Occipital lobe (tissue), 2 donors: Measurements from ENCODE around the gene TPST1. TPM values are rescaled to one million over a fixed set of nuclear protein-coding genes. Genes with fewer than 3 reads are reported as not detected.

Source experiments
- DNase-seq: peaks from one replicate; lab custom pipeline; 2025; lab: John Stamatoyannopoulos, UW
- total RNA-seq: library from RNA; depleted of rRNA; stranded (reverse); fragments of >200 nt; gene quantifications from one replicate; pipeline ENCODE4 v1.2.3, GENCODE V29; 2014

Gene TPST1
- total RNA-seq, 1 donor from 2014 or later, result 72.1 TPM

DNA sequence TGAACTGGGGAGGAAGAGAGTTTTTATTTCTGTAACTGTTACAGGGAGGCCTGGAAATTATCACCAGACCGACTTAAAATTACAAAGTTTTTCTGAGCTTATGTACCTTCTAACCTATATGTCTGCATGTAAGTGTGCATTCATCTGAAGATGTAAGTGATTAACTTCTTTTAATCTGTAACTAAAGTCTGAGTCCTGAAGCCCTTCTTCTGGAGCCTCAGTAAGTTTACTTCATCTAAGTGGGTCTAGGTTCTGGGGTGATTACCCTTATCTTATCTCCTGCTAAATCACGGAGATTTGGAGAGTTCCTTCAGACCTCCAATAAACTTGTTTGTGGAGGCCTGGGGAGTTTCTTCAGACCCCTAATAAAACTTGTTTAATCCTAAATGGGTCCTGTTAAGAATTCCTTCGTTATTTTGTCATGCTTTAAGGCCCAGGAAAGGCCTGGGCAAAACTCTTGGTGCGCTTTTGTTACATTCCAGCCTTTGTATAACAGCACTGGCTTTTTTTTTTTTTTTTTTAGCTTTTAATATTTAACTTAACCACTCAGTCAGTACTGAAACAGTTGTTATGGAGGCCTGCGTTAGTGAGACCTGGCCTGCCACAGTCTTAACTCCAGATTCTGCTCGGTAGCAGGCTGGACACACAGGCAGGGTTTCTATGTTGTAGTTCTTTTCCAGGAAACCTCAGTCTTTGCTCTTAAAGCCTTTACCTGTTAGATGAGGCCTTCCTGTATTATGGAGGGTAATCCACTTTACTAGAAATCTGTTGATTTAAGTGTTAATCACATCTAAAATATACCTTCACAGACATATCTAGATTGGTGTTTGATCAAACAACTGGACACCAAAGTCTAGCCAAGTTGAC lies 33.0 kb downstream of the TPST1 start:
- no peak for DNase-seq

DNA sequence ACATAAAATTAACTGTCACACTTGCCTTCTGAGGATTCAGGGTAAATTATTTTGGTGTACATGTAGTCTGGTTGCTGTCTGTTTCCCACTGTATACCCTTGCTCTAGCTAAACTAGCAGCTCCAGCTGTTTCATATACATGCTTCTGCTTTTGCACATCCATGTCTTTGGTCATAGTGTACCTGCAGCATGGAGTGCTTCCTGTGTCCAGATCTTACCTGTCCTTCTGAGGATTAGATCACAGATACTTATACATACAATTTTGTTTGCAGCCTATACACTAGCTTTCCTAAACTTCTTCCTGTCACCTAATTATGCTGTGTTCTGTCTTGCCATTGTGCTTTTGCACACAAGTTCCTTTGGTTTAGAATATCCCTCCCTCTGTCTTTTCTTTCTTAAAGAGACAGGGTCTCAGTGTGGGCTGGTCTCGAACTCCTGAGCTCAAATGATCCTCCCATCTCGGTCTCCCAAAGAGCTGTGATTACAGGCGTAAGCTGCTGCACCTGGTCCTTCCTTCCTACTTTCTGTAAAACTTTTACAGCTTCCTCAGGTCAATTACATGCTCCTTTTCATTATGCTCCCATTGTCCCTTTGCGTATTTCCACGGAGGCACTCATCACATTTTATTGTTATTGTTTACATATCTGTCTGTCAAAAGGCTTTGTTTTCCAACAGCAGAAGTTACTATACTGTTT lies 33.8 kb downstream of the TPST1 start:
- DNase-seq, result no peak

DNA sequence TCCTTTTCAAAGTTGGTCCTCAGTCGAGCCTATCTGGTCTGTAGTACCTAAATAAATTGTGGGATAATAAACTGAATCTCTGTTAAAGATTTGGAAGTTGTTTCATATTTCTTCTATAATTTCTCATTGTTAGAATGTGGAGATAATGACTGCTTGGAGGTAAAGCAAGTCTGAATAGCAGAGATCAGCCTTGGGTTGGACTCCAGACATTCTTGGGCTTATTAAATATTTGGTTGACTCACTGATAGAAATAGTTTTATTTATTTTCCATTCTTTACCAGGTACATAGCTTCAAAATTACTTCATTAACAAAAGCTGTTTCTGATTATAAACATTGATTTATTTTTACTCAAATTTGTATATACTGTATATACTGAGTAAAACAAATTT lies 34.3 kb downstream of the TPST1 start:
- DNase-seq, result no peak

DNA sequence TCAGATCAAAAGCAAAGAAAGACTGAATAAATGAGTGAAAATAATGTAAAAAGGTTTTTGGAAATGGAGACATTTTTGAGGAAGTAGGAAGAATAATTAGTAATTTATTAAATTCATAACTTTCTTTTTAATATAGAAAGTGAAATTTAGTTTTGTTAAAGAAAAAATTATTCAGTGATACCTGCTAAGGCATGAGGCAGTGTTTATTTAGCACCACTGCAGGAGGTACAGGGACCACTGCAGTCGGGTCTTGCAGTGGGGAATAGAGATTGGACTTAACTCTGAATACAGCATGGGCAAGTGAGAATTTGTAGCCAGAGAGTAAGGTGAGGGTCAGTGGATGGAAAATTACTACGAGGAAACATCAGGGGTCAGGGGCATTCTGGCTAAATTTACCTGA lies 39.9 kb downstream of the TPST1 start:
- DNase-seq, result no peak

DNA sequence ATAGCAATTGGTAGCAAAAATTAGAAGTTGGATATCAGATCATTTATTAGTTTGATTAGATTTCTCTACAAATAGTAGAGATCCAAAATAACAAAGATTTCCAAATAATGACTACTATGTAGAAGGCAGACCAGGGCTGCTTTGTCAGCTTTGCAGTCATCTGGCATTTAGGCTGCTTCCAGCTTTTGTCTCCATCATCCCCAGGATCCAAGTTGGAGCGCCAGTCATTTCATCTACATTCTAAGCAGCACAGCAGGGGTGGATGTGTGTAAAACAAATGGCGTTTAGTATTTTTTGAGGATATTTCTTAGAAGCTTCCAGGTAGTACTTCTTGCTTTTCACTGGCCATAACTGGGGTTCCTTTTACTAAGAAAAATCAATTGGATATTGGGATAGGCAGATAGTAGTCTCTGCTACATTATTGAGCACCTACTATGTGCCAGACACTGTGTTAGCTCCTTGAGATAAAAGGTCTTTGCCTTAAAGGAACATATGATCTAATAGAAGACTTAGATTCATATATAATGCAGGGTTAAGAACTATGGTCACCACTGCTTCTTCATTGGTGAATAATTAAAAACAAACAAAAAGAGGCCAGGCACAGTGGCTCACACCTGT lies 41.5 kb downstream of the TPST1 start:
- DNase-seq, result no peak

DNA sequence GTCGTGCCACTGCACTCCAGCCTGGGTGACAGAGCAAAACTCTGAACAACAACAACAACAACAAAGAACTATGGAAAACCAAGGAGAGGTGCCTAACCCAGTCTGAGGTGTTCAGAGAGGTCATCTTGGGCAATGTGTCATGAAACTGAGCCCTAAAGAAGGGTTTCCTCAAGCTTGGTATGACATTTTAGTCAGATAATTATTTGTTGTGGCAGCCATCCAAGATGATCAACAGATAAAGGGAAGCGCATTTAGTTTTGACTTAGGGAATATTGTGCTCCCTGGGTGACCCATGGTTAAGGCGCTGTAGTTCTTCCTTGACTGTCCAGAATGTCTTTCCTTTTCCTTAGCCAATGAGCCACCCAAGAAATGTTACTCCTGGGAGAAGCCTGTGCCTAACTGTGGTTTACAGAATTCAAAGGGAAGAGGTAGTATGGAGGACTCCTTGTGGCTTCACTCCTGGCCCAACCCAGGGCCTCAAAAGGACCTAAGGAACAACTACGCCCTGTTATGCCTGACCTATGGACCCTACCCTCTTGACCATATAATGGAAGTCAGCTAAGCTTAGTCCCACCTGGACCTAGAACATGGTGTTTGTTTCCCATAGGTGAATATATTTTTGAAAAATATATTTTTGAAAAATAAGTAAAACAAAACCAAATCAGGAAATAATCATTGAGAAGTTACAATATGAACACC lies 42.4 kb downstream of the TPST1 start:
- no peak for DNase-seq

DNA sequence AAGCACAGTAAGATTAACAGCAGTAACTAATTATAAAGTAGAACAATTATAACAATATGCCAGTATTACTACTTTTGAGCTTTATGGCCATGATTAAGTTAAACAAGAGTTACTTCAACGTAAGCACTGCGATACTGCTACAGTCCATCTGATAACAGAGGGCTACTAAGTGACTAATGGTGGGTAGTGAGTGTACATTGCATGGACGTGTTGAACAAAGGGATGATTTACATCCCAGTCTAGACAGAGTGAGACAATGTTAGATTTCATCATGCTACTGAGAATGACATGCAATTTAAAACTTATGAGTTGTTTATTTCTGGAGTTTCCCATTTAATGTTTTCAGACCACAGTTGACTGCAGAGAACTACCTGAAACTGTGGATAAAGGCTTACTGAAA lies 45.6 kb downstream of the TPST1 start:
- no peak for DNase-seq

DNA sequence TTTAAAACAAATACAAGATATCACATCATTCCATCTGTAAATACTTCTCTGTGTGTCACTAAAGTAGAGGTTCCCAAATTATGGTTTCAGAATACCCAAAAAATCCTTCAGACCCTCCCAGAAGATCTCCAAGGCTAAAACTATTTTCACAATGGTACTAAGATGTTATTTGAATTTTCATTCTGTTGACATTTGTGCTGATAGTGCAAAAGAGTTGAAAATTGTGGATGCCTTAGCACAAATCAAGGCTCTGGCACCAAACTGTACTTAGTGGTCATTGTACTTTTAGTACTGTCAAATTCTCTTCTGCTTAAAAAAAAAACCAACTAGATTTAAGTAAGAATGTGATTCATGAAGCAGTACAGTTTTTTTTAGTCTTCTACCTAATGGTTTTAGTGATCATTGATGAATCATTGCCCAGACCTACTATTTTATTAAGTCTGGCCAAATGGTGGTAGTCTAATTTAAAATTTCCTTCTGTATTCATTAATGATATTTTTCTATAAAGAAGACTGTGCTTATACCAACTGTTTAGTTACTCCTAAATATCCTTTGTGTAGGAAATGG lies 50.5 kb downstream of the TPST1 start:
- no peak for DNase-seq

DNA sequence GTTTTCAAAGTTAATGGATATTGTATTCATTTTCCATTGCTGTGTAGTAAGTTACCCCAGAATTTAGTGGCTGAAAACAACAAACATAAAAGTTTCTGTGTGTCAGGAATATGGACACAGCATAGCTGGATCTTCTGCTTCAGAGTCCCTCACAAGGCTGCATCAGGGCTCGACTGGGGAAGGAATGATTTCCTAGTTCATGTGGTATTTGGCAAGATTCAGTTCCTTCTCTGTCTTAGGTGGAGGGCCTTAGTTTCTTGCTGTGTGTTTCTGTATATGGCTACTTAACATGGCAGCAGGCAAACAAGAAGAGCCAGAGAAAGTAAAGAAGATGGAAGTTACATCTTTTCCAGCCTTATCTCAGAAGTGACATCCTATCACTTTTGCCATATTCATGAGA lies 51.1 kb downstream of the TPST1 start:
- no peak for DNase-seq

DNA sequence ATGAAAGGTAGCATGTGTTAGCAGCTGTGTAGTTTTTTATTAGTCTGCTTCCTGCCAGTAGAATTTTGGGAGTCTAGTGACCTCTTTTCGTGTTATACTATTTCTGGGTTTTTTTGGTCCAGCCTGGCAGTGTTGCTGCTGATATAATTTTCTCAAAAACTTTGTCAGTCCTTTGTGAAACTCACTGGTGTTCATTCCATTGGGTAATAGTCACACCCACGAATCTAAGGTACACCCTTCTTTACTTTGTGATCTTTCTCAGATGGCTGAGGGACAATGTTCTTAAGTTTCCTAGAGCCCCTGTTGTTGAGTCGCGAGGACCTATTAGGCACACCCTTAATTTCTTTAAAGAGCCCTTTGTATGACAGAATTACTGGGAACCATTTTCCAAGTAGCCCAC lies 52.3 kb downstream of the TPST1 start:
- DNase-seq, result no peak

DNA sequence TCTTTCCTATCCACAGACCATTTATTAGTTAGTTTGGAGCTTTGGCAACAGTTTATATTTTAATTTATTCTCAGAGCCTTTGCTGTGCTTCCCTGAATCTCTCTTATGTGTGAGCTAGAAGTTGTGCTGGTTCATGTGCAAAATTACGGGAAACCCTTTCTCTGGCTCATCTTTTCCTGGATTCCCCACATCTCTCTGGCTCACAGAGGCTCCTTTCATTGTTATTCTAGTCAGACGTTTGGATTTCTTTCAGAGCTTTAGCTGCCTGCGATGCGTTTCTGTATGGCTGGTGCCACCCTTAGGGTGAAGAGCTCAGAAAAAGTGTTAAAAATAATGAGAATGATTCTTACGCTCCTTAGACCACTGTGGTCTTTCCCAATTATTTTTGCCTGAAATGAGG lies 53.3 kb downstream of the TPST1 start:
- DNase-seq, result no peak

DNA sequence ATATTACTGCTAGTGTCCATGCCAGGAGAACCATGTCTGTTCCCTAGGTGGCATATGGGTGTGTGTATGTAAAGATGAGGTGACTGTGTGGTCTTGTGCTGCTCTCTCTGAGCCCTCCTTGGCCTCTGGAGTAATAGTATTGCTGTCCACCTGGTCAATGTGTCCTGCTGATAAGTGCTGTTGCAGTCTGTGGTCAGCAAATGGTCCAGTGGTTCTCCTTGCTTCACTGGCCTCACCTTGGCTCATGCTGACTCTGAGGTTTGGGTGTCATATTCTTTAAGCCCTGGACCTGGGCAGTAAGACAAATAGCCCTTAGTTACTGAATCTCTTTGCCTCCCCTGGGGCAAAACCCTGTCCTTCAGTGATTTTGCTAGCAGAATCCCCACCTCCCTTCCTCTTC lies 56.8 kb downstream of the TPST1 start:
- no peak for DNase-seq

DNA sequence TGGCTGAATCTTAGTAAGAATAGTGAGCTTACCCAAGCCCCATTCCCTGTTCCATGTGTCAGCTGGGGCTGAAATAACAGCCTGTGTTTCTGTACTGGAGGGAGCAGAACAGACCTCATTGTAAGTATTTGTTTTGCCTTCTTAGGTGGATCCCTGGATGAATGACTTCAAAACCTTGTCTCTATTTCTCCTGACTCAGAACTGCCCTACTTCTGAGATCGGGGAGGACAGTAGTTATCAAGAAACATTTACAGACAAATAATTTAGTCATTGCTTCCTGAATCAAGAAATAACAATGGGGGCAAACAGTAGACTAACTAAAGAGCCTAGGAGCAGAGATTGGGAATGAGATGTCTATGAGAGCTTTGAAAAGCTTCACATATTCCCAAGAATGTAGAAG lies 58.8 kb downstream of the TPST1 start:
- no peak for DNase-seq

DNA sequence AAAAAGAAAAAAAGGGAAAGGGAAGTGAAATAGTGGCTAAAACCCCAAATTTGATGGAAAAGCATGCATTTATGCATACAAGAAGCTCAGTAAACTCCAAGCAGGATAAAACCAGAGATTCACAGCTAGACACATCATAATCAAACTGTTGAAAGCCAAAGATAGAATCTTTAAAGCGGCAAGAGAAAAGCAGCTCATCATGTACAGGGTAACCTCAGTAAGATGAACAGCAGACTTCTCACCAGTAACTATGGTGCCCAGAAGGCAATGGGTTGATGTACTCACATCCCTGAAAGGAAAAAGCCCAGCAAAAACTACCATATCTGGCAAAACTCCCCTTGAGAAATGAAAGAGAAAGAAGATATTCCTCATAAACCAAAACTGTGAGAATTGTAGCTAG lies 60.4 kb downstream of the TPST1 start:
- DNase-seq, result no peak

DNA sequence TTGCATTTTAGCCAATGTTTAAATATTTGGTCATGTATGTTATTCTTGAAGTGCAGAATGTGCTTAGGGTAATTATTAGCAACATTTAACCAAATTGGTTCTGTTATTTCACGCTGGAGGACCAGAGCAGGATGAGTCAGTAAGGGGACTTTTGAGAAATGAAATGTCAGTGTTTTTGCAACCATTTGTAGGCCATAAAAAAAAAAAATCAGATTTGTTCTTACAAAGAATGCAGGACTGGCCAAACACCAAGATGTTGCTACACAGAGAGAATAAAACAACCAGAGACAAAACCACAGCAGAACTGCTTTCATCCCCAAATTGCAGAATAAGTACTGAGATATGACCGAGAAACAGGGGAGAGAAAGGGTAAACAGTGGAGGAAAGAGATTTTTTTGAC lies 62.1 kb downstream of the TPST1 start:
- no peak for DNase-seq

DNA sequence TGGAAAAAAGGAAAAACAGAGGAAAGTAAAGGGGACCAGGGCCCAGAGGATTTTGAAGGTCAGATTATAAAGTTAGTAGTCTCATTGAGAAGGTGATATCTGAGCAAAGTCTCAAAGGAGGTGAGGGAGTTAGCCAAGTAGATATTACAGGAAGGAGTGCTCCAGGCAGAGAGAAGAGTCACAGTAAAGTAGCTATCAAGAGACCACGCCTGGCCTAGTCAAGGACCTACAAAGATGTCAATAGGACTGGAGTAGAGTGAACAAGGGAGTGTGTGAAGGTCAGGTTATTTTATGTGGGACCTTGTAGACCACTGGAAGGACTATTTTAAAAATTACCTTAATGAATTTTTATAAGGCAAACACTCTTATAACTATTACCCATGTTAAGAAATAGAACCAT lies 64.8 kb downstream of the TPST1 start:
- no peak for DNase-seq

DNA sequence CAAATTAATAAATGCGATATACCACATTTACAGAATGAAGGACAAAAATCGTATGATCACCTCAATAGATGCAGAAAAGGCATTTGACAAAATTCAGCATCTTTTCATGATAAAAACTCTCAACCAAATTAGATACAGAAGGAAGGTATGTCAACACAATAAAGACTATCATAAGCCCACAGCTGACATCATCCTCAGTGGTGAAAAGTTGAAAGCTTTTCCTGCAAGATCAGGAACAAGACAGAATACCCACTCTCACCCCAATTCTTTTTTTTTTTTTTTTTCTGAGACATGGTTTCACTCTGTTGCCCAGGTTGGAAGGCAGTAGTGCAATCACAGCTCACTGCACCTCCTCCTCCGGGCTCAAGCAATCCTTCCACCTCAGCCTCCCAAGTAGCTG lies 67.2 kb downstream of the TPST1 start:
- DNase-seq, result no peak

DNA sequence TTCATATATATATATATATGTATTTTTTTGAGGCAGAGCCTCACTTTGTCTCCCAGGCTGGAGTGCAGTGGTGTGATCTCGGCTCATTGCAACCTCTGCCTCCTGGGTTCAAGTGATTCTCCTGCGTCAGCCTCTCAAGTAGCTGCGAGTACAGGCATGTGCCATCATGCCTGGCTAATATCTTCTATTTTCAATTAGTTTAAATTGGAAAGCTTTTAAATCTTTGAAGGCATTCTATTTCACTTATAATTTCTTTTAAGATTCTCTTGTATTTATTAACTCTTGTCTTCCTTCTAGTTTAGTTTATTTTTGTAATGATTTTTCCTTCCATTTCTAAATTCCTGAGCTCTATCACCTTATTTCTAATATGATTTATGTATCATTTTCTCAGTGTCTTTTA lies 71.2 kb downstream of the TPST1 start:
- no peak for DNase-seq

DNA sequence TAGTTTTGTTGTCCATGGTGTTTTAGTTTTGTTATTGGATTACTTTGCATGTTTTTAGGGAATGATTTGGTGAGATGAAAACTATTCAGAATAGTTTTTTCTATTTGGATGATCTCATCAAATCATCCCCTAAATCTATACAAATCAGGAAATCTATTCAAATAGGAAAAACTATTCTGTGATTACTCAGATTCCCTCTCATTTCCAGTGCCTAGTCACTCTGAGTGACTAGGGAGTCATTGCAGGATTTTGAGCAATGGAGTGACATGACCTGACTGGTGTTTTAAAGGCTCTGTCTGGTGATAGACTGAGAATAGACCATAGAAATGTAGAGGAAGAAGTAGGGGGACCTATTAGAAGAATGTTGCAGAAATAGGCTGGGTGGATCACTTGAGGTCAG lies 72.4 kb downstream of the TPST1 start:
- no peak for DNase-seq

DNA sequence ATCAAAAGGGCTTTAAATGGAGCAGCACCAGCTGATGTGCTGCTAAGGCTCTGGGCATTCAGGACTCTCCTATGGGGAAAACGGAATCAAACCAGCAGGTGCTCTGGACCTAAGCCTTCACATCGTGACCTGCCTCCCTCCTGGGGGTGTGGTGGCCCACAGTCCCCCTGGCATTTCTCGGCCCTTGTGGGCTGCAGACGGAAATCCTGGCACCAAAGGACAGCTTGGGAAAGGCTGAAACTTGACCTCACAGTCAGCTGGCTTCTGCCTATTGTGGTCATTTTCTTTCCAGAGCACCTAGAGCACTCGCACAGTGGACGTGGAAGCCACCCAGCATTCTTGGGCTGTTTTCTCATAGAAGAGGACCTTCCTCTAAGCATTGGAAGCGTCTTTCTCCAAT lies 74.8 kb downstream of the TPST1 start:
- DNase-seq, result no peak

DNA sequence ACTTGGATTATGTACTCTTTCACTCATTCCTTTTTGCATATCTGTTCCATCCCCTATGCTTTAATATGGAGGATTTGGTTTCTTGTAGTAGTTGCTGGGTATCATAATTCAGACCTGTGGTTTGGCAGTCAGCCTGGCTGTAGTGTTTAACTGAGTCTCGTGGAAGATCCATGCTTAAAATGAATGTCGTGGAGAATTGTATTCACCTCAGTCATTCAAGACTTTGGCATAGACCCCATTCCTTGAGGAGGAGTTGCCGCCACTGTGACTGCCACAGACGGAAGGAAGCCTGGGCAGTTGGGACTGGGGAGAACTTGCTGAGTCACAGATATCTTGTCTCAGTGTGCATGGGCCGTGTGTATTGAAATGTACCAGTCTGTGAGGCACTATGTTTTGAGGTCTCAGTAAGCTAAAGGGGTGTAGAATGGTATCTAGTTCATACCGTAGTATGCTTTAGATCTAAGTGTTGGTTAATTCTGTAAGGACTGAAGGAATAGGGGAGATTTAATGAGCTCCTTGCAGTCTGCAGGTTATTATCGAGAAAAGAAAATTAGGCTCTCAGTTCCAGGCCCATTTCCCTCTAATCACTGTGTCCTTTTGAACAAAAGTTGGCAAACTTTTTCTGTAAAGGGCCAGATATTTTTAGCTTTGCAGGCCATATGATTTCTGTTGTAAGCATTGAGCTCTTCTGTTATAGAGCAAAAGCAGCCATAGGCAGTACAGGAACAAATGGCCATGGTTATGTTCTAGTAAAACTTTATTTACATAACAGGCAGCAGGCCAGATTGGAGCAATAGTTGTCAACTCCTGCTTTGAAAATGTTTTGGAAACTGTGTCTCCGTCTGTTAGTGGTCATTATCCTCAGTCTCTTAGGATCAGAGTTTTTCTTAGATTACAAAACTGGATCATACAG lies 76.8 kb downstream of the TPST1 start:
- no peak for DNase-seq
